DND-41 (cell line): ENCODE results near the gene EGFL7.

Experiments used
- ATAC-seq: fragments of 200-7000 bp; cut with Tn5 transposase; 3 replicates; pipeline ENCODE4 v1.9.1; 2021; ENCODE audit warnings: low read depth; ENCODE audit not compliant: insufficient read depth
- DNase-seq: peaks from one replicate; pipeline ENCODE4 v3.0.0-alpha.2; 2020
- H2AFZ ChIP-seq: 2 replicates; pipeline ENCODE4 v1.6.0; 2012; ENCODE audit warnings: low read depth, low read length
- H3K27ac ChIP-seq: 2 replicates; pipeline ENCODE4 v1.5.1; 2012; ENCODE audit warnings: low read length, inconsistent platforms
- H3K27me3 ChIP-seq: fragments of 200-600 bp; sonication (generic); 2 replicates; pipeline ENCODE4 v1.6.0; 2012; ENCODE audit warnings: low read length, mild to moderate bottlenecking, inconsistent platforms; ENCODE audit not compliant: insufficient read depth, poor library complexity
- H3K36me3 ChIP-seq: 2 replicates; pipeline ENCODE4 v1.5.1; 2012; ENCODE audit warnings: low read length, inconsistent platforms; ENCODE audit not compliant: insufficient read depth
- H3K4me1 ChIP-seq: 2 replicates; pipeline ENCODE4 v1.5.1; 2012; ENCODE audit warnings: mild to moderate bottlenecking, low read length; ENCODE audit not compliant: insufficient read depth
- H3K4me2 ChIP-seq: 2 replicates; pipeline ENCODE4 v1.6.0; 2012; ENCODE audit warnings: mild to moderate bottlenecking, moderate library complexity, low read length, inconsistent platforms; ENCODE audit not compliant: insufficient read depth
- H3K4me3 ChIP-seq, 2 experiments: fragments of 200-600 bp in 1 of 2; shearing (Covaris generic) in 1 of 2; 2 replicates each; pipeline ENCODE4 v1.5.1; 2012 to 2016; ENCODE audit warnings: inconsistent platforms in 2 of 2, low read length in 2 of 2, mild to moderate bottlenecking in 2 of 2, low read depth in 1 of 2, moderate library complexity in 1 of 2
- H3K79me2 ChIP-seq: 2 replicates; pipeline ENCODE4 v1.6.0; 2012; ENCODE audit warnings: low read length, inconsistent platforms; ENCODE audit not compliant: insufficient read depth
- H3K9ac ChIP-seq: 2 replicates; pipeline ENCODE4 v1.6.0; 2012; ENCODE audit warnings: low read depth, mild to moderate bottlenecking, inconsistent platforms, low read length, moderate library complexity
- H3K9me3 ChIP-seq: 2 replicates; pipeline ENCODE4 v1.5.1; 2012; ENCODE audit warnings: low read length, moderate library complexity, mild to moderate bottlenecking, inconsistent platforms; ENCODE audit not compliant: insufficient read depth, severe bottlenecking
- H4K20me1 ChIP-seq: 2 replicates; pipeline ENCODE4 v1.6.0; 2012; ENCODE audit warnings: low read length; ENCODE audit not compliant: insufficient read depth
- EZH2 ChIP-seq: IDR thresholded peaks from 3 replicates; pipeline ENCODE4 v1.6.1; 2012; ENCODE audit warnings: borderline replicate concordance, low read depth, mild to moderate bottlenecking, moderate library complexity, low read length, inconsistent platforms; ENCODE audit not compliant: severe bottlenecking
- TF ChIP-seq, protein P1 (sequence below): IDR thresholded peaks from 2 replicates; pipeline ENCODE4 v1.5.1; 2012; ENCODE audit warnings: borderline replicate concordance, low read length, moderate library complexity, mild to moderate bottlenecking; ENCODE audit not compliant: poor library complexity, severe bottlenecking; ENCODE audit errors: extremely low read depth

The EGFL7 gene

DNA sequence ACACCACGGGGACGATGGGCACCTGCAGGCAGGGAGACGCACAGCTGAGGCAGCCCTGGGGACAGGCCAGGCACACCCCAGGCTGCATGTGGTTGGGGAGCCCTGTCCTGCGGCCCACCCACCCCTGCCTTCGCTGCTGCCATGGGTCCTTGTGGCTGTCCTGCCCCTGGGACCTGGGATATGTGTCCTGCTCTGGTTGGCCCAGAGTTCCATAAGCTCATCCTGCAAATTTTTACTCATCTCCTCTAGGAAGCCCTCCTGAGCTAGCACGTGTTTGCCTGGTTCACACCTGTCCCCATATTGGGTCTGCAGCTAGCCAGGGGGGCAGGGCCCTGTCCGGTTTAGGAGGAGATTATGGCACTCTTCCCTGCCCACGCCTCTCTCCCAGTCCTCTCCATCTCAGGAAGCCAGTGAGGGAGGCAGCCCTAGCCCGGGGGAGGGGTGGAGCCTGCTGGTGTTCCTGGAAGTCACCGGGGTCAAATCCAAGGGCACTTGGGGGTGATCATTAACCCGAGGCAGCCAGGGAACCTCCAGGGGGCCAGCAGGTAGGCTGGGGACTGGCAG is 12.2 kb downstream of the EGFL7 start:
- ATAC-seq (no peak), DNase-seq (no peak)
- Histone ChIP-seq H3K36me3 (0 out of 2 replicates have a peak, but pooled peaks cover 3% of the 10 kb centered on the region), H3K4me3 (no peak overlapping the region), H3K9me3 (no peaks in the 10 kb centered on the region), H3K9ac (no peak overlapping the region), H3K4me1 (no peaks in the 10 kb centered on the region), H4K20me1 (peaks cover 2% of the 10 kb centered on the region; the same call in 1 of the 2 replicates), H3K27ac (no peak overlapping the region), H3K79me2 (no peaks in the 10 kb centered on the region), H3K27me3 (no peaks in the 10 kb centered on the region), H2AFZ (no peak overlapping the region), H3K4me2 (no peak overlapping the region)
- TF ChIP-seq, protein P1, sequence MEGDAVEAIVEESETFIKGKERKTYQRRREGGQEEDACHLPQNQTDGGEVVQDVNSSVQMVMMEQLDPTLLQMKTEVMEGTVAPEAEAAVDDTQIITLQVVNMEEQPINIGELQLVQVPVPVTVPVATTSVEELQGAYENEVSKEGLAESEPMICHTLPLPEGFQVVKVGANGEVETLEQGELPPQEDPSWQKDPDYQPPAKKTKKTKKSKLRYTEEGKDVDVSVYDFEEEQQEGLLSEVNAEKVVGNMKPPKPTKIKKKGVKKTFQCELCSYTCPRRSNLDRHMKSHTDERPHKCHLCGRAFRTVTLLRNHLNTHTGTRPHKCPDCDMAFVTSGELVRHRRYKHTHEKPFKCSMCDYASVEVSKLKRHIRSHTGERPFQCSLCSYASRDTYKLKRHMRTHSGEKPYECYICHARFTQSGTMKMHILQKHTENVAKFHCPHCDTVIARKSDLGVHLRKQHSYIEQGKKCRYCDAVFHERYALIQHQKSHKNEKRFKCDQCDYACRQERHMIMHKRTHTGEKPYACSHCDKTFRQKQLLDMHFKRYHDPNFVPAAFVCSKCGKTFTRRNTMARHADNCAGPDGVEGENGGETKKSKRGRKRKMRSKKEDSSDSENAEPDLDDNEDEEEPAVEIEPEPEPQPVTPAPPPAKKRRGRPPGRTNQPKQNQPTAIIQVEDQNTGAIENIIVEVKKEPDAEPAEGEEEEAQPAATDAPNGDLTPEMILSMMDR = no peak
- TF ChIP-seq EZH2 = no peak

DNA sequence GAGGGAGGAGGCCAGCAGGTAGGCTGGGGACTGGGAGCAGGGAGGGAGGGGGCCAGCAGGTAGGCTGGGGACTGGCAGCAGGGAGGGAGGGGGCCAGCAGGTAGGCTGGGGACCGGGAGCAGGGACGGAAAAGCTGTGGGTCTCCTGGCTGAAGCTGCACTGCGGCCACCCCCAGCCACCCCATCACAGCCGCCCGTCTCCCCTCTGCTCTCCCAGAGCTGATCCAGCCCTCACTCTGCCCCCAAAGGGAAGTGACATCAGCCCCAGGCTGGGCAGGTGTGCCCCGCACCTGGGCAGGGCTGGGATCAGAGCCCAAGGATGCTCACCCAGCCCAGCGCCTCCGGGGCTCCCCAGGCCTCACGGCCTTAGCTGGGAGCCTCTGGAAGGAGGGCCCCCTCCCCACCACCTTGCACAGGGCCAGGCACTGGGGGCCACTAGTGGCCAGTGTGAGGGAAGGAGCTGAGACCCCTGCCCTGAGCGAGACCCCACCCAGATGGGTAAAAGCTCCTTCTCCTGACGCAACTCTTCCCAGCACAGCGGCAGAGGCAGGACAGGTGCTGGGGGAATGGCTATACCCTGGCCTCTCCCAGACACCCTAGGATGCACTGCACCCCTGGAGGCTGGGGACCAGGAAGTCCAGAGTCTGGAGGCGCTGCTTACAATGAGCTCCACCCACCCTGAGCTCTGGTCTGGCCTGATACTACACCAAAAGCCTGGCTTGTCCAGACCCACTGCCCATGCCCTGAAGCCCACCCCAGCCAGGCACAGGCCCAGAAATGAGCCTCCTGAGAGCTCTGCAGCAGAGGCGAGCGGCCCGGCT is 13.0 kb downstream of the EGFL7 start:
- ATAC-seq = no peak
- H3K27ac ChIP-seq = no peak overlapping the region
- no peaks in the 10 kb centered on the region for H3K27me3 ChIP-seq
- no peaks in the 10 kb centered on the region for H3K4me1 ChIP-seq
- no peak overlapping the region for H3K4me3 ChIP-seq
- H3K4me2 ChIP-seq = no peak overlapping the region
- H2AFZ ChIP-seq = no peak overlapping the region
- no peak for DNase-seq
- no peaks in the 10 kb centered on the region for H3K79me2 ChIP-seq
- TF ChIP-seq, protein P1 = no peak
- TF ChIP-seq EZH2 = no peak
- H3K36me3 ChIP-seq = 0 out of 2 replicates have a peak, but pooled peaks cover 3% of the 10 kb centered on the region
- H3K9me3 ChIP-seq = no peaks in the 10 kb centered on the region
- H3K9ac ChIP-seq = no peak overlapping the region
- H4K20me1 ChIP-seq = peaks cover 2% of the 10 kb centered on the region; the same call in 1 of the 2 replicates

DNA sequence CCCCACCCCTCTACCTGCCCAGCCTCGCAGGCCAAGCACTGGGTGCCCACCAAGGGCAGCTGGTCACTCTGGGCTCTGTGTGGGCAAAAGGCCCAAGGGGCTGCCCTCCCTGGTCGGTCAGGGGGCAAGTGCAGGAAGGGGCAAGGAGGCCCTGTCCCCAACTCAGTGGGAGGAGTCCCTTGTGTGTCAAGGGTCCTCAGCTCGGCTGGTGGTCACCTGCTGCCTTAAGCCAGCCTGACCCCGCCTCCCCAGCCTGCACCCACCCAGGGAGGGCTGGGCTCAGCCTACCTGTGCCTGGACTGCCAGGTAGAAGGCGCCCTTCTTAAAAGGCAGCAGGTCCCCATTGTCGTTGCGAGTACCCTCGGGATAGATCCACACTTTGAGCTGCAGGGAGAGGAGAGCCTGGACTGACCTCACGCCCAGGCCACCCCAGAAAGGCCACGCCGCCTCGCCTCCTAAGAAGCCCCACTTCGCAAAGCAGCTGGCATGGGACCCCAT is 13.6 kb downstream of the EGFL7 start:
- TF ChIP-seq EZH2 = no peak
- TF ChIP-seq, protein P1 = no peak
- Histone ChIP-seq H3K9me3 (no peaks in the 10 kb centered on the region), H3K9ac (no peak overlapping the region), H3K4me2 (no peak overlapping the region), H3K36me3 (0 out of 2 replicates have a peak, but pooled peaks cover 3% of the 10 kb centered on the region), H3K27me3 (no peaks in the 10 kb centered on the region), H3K4me1 (no peaks in the 10 kb centered on the region), H3K27ac (no peak overlapping the region), H4K20me1 (peaks cover 2% of the 10 kb centered on the region; the same call in 1 of the 2 replicates), H2AFZ (no peak overlapping the region), H3K4me3 (no peak overlapping the region), H3K79me2 (no peaks in the 10 kb centered on the region)
- ATAC-seq (no peak), DNase-seq (no peak)
